Measurements from ENCODE around the gene POLR3C.
"Not testable (repeated sequence)": the region's sequence is repeated elsewhere in the genome, so short reads cannot be mapped to it uniquely, and the experiment has no call there.

Gene POLR3C, protein sequence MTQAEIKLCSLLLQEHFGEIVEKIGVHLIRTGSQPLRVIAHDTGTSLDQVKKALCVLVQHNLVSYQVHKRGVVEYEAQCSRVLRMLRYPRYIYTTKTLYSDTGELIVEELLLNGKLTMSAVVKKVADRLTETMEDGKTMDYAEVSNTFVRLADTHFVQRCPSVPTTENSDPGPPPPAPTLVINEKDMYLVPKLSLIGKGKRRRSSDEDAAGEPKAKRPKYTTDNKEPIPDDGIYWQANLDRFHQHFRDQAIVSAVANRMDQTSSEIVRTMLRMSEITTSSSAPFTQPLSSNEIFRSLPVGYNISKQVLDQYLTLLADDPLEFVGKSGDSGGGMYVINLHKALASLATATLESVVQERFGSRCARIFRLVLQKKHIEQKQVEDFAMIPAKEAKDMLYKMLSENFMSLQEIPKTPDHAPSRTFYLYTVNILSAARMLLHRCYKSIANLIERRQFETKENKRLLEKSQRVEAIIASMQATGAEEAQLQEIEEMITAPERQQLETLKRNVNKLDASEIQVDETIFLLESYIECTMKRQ
- long read RNA-seq, donor 1, transcript POLR3C-201 (15 exons, 1,851 nt) = major isoform, 8 of 8 reads
- long read RNA-seq, donor 1, partial matches to known transcripts = 0 of 8 reads
- long read RNA-seq, donor 1, other reads (novel, unspliced or antisense) = 0 of 8 reads
- long read RNA-seq, donor 2, partial matches to known transcripts = 0 of 3 reads
- long read RNA-seq, donor 2, other reads (novel, unspliced or antisense) = 0 of 3 reads
- long read RNA-seq, donor 3, partial matches to known transcripts = 7 of 11 reads
- long read RNA-seq, donor 3, other reads (novel, unspliced or antisense) = 0 of 11 reads
- long read RNA-seq, donor 4, transcript POLR3C-201 (15 exons, 1,851 nt) = major isoform, 5 of 5 reads
- long read RNA-seq, donor 4, partial matches to known transcripts = 0 of 5 reads
- long read RNA-seq, donor 4, other reads (novel, unspliced or antisense) = 0 of 5 reads
- long read RNA-seq, donor 5, partial matches to known transcripts = 0 of 4 reads
- long read RNA-seq, donor 5, other reads (novel, unspliced or antisense) = 0 of 4 reads
- long read RNA-seq, donor 6, transcript POLR3C-201 (15 exons, 1,851 nt) = major isoform, 6 of 7 reads
- long read RNA-seq, donor 6, partial matches to known transcripts = 0 of 7 reads
- long read RNA-seq, donor 6, other reads (novel, unspliced or antisense) = 0 of 7 reads
- long read RNA-seq, donor 7, transcript POLR3C-201 (15 exons, 1,851 nt) = major isoform, 7 of 12 reads
- long read RNA-seq, donor 7, partial matches to known transcripts = 5 of 12 reads
- long read RNA-seq, donor 7, other reads (novel, unspliced or antisense) = 0 of 12 reads
- long read RNA-seq, donor 8, transcript POLR3C-201 (15 exons, 1,851 nt) = major isoform, 9 of 10 reads
- long read RNA-seq, donor 8, partial matches to known transcripts = 0 of 10 reads
- long read RNA-seq, donor 8, other reads (novel, unspliced or antisense) = 0 of 10 reads

DNA sequence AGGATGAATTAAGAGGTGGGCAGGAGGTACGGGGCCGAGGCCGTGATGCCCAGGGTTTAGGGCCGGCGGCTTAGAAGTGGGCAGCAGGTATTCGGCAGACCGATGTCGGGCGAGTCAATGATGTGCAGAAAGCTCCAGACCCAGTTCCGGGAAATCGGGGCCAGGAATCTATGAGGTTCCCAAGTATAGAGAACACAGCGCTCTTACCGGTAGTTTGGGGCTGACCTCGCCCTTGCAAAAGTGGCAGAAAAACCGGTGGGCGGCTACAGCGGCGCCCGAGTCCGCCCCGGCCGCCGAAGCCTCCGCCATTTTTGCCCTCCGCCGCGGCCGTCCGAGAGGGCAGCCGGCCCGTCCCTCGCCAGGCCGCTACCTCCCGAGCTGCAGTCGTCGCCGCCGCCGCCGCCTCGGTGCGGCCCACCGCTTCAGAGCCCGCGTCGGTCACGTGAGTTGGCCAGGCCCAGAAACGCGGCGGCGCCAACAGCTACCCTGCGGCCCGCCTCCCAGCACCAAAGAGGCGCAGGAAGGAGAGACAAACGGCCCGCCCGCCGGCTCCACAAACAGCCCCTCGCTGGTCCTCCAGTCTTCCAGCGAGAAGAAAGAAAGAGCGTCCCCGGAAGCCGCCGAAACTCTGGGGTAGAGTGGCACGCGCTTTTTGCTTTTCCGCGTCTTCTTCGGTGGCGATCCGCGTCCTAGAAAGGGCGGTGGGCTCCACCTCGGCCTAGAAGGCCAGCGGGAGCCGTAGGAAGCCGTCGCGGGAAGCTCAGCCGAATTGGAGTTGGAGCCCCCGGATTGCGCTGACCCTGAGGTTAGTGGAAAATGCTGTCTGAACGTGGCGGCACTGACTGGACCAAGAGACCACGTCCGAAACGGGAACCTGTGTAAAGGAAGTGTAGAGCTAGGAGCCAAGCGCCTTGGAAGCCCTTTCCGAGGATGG lies at the start of gene POLR3C, which contains the start of gene RNF115:
POLR3C (plus strand) TSS at position 636 of the 934 bp plus-strand sequence. CDS start 1,577 bp downstream, outside the sequence.
RNF115 (minus strand) TSS at position 531 of the 934 bp plus-strand sequence; CDS start at position 309, 222 bp downstream.
- peak; percentile 94 for DNase-seq

DNA sequence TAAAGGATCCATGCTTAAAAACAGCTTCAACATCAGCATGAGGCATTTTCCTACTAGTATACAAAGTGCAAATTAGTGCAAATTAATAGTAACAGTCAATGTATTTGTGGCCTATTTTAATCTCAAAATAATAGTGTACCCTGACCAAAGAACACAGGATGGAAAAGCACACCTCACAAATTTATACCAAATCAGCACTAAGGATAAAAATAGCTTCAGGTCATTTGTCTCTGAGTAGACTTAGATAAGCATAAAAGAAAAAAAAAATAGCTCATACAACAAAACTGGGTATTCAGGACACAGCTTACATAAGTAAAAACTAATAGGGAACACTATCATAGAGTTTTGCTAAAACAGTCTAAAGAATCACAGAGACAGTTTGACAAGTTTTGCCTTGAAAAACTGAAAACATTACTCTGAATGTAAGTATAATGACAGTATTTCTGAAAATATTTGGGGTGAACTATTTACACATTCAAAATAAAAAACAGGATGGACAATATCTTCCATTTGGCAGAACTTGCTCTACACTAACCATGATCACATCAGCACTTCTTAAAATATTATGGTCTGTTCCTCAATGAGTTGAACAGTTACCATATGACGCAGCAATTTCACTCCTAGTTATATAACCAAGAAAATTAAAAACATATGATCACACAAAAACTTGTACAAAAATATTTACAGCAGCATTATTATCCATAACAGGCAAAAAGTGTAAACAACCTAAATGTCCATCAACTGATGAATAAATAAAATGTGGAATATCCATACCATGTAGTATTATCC lies 46.4 kb upstream of the POLR3C start:
- no peak for DNase-seq

DNA sequence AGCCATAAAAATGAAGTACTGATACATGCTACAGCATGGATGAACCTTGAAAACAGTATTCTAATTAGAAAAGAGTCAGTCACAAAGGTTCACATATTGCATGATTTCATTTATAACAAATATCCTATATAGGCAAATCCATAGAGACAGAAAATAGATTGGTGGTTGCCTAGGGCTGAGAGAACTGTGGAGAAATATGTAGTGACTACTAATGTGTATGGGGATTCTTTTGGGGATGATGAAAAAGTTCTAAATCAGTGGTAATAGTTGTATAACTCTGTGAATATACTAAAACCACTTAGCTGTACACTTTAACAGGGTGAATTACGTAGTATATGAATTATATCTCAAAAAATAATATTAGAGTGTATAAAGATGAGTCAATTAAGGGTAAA lies 45.9 kb upstream of the POLR3C start:
- DNase-seq = no peak

DNA sequence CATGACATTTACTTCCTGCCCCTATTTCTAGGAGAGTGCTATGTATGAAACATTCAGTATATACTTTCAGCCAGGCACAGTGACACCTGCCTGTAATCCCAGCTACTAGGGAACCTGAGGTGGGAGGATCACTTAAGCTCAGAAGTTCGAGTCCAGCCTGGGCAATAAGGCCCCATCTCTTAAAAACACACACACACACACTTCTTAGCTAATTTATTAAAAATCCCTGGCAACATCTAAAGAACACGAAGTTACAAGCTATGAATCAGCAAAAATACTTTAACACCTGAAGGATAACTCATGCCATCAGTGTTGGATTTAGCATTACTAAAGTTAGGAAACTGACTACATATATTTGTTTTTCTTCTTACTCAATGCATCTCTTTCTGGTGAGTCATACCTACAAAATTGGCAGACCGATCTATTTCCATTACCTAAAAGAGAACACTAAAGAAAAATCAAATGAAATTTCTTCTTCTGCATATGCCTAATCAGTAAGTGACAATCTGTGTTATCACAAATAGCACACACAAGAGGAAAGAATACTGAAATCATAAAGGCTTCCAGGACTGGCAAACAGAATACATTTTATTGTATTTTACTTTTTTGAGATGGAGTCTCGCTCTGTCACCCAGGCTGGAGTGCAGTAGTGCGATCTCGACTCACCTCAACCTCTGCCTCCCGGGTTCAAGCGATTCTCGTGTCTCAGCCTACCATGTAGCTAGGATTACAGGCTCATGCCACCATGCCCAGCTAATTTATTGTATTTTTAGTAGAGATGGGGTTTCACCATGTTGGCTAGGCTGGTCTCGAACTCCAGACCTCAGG lies 41.5 kb upstream of the POLR3C start:
- no peak for DNase-seq

DNA sequence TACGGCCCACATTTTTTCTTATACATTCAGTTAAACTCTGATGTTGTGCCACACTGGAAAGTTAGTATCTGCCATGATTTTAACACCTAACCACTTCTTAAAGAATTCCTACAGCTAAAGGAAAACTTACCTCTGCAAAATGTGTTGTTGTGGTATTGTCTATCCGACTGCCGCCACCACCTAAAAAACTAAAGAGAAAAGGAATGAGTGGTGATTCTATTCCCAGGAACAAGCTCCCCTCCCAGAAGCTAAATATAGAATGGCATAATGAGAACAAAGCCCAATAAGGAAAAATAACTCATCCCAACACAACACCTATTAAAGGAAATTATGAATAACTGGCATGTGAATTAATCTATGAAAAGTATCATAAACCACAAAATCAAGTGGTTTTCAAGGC lies 39.6 kb upstream of the POLR3C start:
- DNase-seq = no peak

DNA sequence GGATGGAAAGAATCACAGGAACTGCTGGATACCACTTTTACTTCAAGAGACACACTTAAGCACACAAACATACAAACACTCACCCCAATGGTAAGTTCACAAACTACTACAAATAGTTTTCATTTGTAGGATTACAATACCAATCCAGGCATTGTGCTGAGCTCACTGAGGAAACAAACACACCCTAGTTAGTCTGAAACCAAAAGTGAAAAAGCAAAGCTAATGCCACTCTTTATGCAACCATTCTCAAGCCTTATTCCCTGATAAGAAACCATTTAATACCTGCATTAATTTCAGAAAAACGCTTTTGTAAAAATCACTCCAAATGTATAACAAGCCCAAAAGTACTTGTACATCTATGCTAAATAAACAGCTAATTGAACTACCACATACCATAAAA lies 38.5 kb upstream of the POLR3C start:
- no peak for DNase-seq

DNA sequence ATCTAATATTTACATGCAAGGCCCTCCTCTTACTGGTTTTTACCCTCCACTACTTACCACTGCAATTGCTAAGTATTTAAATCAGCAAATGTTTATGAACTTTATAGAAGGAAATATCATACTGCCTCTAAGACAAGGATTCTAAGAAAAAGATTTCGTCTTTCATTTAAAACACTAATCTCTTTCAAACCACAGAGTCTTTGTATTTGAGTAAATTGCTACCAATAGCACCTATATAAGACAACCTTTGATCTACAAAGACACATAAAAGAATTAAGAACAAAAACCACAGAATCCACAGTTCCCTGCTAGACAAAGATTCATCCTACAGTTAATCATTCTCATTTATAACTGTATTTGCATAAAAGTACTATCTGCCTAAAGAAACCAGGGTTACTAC lies 37.7 kb upstream of the POLR3C start:
- no peak for DNase-seq

DNA sequence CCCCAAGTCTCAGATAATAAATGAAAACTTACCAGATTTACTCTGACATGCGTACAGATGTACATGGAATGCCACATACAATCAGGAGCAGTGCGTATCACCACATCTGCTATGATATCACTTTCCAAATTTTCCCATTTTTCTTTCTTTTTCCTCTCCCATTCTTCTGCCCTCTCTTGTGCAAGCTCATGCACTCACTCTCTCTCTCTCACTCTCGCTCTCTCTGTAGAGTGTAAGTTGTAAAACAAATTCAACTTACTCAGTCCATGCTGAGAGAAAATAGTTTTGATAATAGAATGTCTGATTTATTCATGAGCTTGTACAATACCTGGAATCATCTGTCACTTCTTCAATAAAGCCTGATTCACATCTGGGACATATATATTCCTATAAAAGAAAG lies 35.4 kb upstream of the POLR3C start:
- DNase-seq = no peak

DNA sequence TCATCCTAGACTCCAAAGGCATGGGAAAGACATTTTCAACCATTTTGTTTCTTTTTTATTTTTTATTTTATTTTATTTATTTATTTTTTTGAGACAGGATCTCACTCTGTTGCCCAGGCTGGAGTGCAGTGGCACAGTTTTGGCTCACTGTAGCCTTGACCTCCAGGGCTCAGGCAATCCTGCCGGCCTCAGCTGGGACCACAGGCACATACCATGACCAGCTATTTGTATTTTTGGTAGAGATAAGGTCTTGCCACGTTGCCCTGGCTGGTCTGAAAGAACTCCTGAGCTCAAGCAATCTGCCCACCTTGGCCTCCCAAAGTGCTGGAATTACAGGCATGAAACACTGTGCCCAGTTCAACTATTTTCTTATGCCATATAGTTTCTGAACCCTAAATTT lies 32.1 kb upstream of the POLR3C start:
- not testable (repeated sequence) for DNase-seq

DNA sequence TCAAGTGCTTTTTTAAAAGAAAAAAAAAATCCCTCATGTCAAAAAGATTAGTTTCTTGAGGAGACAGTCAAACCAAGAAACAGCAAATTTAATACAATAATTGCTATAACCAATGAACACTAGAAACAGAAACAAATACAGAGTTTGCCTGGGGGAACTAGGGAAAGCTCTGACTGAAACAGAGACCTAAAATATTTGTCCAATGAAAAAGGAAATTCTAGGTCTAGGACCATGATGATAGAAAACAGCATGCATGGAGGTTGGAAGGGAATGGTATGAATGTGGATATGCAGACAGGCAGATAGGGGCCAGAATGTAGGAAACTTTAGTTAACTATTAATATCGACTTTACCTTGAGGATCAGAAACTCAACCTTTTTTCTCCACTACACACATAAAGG lies 31.5 kb upstream of the POLR3C start:
- DNase-seq = no peak

DNA sequence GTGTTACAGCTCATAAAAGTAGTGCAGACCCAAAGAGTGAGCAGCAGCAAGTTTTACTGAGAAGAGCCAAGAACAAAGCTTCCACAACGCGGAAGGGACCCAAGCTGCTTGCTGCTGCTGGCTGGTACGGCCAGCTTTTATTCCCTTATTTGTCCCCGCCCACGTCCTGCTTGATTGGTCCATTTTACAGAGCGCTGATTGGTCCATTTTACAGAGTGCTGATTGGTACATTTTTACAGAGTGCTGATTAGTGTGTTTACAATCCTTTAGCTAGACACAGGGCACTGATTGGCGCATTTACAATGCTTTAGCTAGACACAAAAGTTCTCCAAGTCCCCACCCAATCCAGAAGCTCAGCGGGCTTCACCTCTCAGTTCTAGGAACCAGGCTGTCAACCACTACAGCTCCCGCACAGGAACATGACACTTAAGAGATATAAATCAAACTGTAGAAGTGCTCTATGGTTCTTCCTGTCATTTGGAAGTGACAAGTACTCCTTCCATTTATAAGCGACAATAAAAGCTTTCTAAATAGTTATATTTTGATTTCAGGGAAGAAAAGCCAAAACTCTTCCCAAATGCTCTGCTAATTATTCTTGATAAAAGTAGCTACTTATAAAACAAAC lies 28.6 kb upstream of the POLR3C start:
- DNase-seq = no peak

DNA sequence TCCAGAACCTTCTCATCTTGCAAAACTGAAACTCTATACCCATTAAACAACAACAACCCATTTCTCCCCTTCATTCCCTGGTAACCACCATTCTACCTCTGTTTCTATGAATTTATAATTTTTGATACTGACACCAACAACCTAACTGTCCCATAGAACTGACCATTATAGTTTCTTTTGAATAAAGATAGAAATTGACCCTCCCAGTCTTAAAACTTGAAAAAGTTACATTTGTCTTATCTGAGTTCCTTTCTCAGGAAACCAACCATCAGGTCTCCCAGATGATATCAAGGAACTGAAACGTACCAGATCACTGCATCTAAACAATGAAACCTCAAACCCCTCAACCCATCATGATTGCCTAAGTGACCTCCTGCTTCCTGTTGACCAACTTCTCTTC lies 27.2 kb upstream of the POLR3C start:
- no peak for DNase-seq

DNA sequence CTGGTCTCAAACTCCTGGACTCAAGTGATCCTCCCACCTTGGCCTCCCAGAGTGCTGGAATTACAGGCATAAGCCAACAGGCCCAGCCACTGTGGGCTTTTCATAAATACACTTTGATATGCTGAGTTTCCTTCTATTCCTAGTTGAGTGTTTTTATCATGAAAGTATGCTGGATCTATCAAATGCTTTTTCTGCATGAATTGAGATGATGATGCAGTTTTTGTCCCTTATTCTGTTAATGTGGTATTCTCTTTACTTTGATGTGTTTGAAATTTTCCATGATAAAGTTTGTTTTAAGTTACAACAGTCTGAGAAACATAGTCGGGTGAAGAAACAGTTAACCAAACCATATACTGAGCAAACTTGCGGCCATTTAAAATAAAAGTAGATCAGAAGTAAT lies 24.2 kb upstream of the POLR3C start:
- no peak for DNase-seq

DNA sequence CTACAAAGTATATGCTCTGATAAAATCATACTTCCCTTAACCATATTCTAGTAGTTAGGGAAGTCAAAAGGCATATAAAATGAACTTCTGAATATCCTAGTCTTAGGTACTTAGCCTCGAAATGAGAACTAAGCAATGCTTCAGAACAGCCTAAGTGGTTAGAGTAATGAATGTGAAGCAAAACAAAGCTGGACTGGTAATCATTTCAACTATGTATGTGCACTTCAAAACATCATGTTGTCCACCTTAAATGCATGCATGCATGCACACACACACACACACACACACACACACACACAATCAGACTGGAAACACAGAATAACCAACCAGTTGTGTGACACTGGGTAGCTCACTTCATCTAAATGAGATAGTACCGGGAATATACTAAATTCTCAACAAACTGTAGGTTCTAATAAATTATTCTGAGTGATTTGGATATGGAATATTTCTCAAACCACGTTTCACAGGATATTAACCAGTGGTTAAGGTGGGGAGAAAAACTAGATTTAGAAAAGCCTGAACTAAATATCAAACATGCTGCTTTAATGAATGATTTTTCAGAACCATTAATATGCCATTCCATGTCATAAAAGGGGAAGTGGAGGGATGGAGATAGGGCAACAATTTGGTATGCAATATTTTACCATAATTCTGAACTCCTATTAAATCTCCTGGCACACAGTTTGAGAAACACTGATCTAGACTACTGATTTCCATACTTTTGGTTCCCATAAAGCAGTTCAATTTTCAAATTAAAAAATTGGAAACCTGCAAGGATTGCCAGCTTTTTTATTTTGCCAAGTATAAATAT lies 19.6 kb upstream of the POLR3C start:
- no peak for DNase-seq

DNA sequence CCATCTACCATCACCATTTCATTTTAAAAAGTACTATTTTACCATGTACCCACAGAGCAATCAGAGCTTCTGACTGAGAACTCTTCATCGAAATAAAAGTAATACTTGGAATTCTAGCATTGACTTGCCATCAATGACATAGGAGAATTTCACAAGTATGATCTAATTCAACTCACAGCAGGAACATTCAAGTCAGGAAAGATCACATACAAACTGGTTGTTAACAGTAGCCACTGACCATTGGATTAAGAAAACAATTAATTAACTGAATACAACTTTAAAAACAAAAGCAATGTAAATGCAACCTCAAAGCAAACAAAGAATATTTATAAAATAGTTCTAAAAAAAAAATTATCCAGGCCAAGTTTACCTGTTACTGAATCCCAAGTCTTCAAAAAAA lies 18.9 kb upstream of the POLR3C start:
- no peak for DNase-seq

DNA sequence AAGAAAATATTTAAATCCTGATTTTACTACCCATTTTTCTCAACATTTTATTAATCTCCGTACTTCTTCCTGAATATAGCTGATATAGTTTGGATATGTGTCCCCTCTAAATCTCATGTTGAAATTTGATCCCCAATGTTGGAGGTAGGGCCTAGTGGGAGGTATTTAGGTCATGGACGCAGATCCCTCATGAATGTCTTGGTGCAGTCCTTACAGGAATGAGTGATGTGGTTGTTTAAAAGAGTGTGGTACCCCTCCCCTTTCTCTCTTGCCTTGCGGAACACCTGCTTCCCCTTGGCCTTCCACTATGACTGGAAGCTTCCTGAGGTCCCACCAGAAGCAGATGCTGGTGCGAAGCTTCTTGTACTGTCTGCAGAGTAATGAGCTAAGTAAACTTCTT lies 17.6 kb upstream of the POLR3C start:
- no peak for DNase-seq

DNA sequence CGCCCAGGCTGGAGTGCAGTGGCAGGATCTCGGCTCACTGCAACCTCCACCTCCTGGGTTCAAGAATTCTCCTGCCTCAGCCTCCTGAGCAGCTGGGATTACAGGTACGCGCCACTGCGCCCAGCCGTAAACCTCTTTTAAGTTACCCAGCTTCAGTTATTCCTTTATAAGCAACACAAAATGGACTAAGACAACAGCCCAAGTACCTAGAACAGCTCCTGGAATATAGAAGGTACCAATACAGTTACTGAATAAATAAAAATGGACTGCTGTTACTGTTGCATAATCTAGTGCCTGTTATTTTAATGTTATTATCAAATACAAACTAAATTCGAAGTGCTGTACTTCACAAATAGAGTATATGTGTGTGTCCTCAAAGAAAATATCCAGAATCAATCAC lies 17.2 kb upstream of the POLR3C start:
- DNase-seq = no peak

Measured in right kidney (tissue), 9 donors.